Small intestine (tissue), 7 donors: ENCODE results near the gene TRAK1. TPM values are rescaled to one million over a fixed set of nuclear protein-coding genes. Genes with fewer than 3 reads are reported as not detected.

Source experiments
- DNase-seq, 2 donors: peaks; one replicate each; pipeline versions ENCODE4 v3.0.0 to v3.0.0-alpha.2; 2013
- FAIRE-seq: peaks from 2 replicates; lab custom pipeline; 2012; peaks lifted over from hg19 to GRCh38; lab: Jason Lieb, UNC
- H3K27ac ChIP-seq, 3 donors: one replicate each; pipeline ENCODE4 v1.5.1; 2013; ENCODE audit warnings: low read length in 2 of 3, mild to moderate bottlenecking in 2 of 3, control low read depth in 1 of 3, inconsistent platforms in 1 of 3, low read depth in 1 of 3, moderate library complexity in 1 of 3
- H3K27me3 ChIP-seq, 3 donors: one replicate each; pipeline ENCODE4 v1.6.1; 2013; ENCODE audit warnings: low read length in 3 of 3, inconsistent platforms in 1 of 3; ENCODE audit not compliant: control insufficient read depth in 3 of 3, insufficient read depth in 3 of 3
- H3K36me3 ChIP-seq, 3 donors: one replicate each; pipeline ENCODE4 v1.6.1; 2013; ENCODE audit warnings: low read length in 3 of 3, inconsistent platforms in 1 of 3, low read depth in 1 of 3, mild to moderate bottlenecking in 1 of 3, moderate library complexity in 1 of 3; ENCODE audit not compliant: control insufficient read depth in 3 of 3, insufficient read depth in 2 of 3
- H3K4me1 ChIP-seq, 3 donors: one replicate each; pipeline ENCODE4 v1.6.1; 2013; ENCODE audit warnings: low read length in 2 of 3, inconsistent platforms in 1 of 3, low read depth in 1 of 3, mild to moderate bottlenecking in 1 of 3, moderate library complexity in 1 of 3; ENCODE audit not compliant: control insufficient read depth in 3 of 3, insufficient read depth in 2 of 3
- H3K4me3 ChIP-seq, 3 donors: one replicate each; pipeline ENCODE4 v1.5.1; 2013; ENCODE audit warnings: low read length in 3 of 3, control low read depth in 1 of 3, inconsistent platforms in 1 of 3, low read depth in 1 of 3, mild to moderate bottlenecking in 1 of 3, moderate library complexity in 1 of 3
- H3K9me3 ChIP-seq, 2 donors: one replicate each; pipeline ENCODE4 v1.6.1; 2013; ENCODE audit warnings: low read depth in 1 of 2, low read length in 1 of 2; ENCODE audit not compliant: control insufficient read depth in 2 of 2, insufficient read depth in 1 of 2
- WGBS, 3 donors: extraction: QIAGEN DNeasy Blood & Tissue Kit; methylation state at CpG; one replicate each; pipeline ENCODE4 v1.1.7; 2013; 5-methylcytosine and 5-hydroxymethylcytosine counted together
- polyA plus RNA-seq, 4 donors: library from polyadenylated mRNA; stranded (reverse) in 3 of 4; unstranded in 1 of 4; fragments of 200-250 nt in 3 of 4; fragments of 120-200 nt in 1 of 4; gene quantifications; one replicate each; pipeline versions ENCODE4 v1.2.1 to v1.2.3, GENCODE V29; 2013
- donor health status: healthy with polysubstance abuse.
- donor health status: control.
- donor health status: control.
- donor health status: Bipolar disorder and iron deficiency.
- donor health status: healthy.

TRAK1 gene
- polyA plus RNA-seq, 4 donors, result 20.9 to 74.7 (median 39.8) TPM

DNA sequence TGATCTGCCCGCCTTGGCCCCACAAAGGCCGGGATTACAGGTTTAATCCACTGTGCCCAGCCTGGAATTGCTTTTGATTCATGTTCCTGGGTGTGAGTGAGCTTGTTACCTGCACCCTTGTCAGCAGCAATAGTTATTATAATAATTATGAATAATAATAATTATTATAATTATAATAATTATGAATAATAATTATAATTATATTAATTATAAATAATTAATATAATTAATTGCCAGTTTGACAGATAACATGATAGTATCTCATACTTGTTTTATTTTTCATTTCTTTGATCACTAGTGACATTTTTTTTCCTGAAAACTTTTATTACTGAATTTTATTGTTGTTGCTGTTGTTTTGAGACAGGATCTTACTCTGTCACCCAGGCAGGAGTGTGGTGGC lies 21.1 kb upstream of the TRAK1 start:
- FAIRE-seq (no peak), DNase-seq (no peak)
- no peak overlapping the region for H3K4me3 ChIP-seq
- H3K27me3 ChIP-seq, result no peaks in the 10 kb centered on the region
- H3K9me3 ChIP-seq, result no peaks in the 10 kb centered on the region
- H3K27ac ChIP-seq, result peak overlapping the region in 2 of 3 donors; percentile 7 to 93
- H3K36me3 ChIP-seq, result peaks cover 0 to 9% (median 0%) of the 10 kb centered on the region in 3 donors
- 90 to 95% (median 94%) methylated on average over 2 of the region's 2 CpGs for WGBS, 3 donors
- H3K4me1 ChIP-seq, result peaks cover 10 to 28% (median 27%) of the 10 kb centered on the region in 3 donors

DNA sequence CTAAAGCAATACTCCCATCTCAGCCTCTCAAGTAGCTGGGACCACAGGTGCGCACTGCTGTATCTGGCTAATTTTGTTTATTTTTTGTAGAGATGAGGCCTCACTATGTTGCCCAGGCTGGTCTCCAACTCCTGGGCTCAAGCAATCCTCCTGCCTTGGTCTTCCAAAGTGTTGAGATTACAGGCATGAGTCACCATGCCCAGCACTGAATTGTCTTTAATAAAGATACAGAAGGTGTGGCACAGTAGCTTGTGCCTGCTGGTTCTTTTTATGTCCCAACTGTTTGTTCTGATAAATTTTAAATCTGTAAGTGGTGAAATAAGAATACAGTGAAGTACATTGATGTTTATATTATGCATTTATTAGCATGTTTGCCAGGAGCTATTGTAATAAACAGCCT lies 20.6 kb upstream of the TRAK1 start:
- Histone ChIP-seq H3K4me3 (no peak overlapping the region), H3K9me3 (no peaks in the 10 kb centered on the region), H3K27me3 (no peaks in the 10 kb centered on the region), H3K36me3 (peaks cover 0 to 9% (median 0%) of the 10 kb centered on the region in 3 donors), H3K4me1 (peaks cover 10 to 28% (median 27%) of the 10 kb centered on the region in 3 donors), H3K27ac (peak overlapping the region in 2 of 3 donors; percentile 7 to 93)
- FAIRE-seq, result no peak
- WGBS, 3 donors, result 18 to 78% (median 30%) methylated on average over 1 of the region's 1 CpG
- peak; percentile 26 to 87 for DNase-seq

DNA sequence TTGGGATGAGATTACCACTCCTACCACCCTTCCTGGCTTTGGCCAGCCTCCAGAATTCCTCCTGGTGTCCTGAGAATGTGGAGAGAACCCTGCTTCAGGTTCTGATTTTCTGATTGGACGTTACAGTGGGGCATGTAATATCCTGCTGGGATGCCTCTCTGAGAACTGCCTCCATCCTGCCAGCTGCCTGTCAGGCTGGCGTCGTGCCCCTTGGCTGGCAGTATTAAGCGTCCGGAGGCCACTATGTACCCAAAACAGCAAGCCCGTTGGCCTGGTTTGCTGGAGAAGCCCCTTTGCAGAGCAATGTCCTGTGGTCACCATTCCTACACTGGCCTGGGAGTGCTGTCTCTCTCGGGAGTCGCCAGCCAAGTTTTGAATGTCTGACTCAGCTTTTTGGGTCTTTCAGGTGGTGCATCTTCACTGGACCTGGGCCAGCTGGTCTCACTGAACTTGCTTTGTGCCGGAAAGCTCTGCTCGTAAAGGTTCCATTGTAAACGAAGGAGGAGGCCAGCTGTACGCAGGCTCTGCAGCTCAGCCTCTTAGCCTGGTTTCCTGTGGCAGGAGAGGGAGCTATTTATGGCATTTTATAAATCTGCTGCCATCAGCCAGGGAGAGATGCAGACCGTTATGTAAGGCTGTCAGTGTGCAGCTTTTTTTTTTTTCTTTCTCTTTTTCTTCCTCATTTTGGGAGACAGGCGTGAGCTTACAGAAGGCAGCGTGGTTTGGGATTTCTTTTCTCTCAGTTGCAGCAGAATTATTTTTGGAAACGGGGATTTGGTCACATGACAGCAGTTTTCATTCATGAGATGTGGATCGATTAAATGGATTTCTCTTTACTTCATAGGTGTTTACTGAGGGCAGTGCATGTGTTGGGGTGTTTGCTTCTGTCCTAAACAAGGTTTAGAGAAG lies 19.0 kb upstream of the TRAK1 start:
- 19 to 29% (median 22%) methylated on average over 17 of the region's 17 CpGs for WGBS, 3 donors
- peak overlapping the region in 1 of 3 donors; percentile 8 for H3K4me3 ChIP-seq
- FAIRE-seq (no peak), DNase-seq (peak; percentile 32 to 43)
- peaks cover 10 to 24% (median 18%) of the 10 kb centered on the region in 3 donors for H3K4me1 ChIP-seq
- peaks cover 0 to 7% of the 10 kb centered on the region in 2 donors for H3K9me3 ChIP-seq
- H3K27ac ChIP-seq, result peak overlapping the region in 2 of 3 donors; percentile 70 to 73
- H3K27me3 ChIP-seq, result no peaks in the 10 kb centered on the region
- peaks cover 0 to 9% (median 0%) of the 10 kb centered on the region in 3 donors for H3K36me3 ChIP-seq

DNA sequence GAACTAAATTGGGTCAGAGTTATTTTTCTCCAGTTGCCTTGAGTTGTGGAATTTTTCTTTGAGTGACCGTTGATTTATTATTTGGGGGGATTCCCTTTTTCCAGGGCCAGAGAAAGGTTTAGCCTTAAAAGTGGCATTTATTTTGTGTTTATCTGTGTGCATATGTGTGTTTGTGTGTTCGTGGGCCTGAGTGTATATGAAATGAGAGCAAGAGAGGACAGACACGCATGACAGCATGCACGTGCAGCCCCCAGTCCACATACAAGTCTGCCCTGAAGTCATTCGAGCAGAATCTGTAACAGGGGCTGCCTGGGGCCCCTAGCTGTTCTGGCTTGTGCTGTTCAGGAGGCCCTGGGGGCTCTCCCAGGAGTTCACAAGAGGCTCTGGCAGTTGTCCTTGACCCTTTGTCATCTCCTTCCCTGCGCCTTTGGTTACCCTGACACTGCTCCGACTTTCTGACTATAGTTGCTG lies 18.3 kb upstream of the TRAK1 start:
- peak overlapping the region in 2 of 3 donors; percentile 49 to 58 for H3K27ac ChIP-seq
- peaks cover 0 to 9% (median 0%) of the 10 kb centered on the region in 3 donors for H3K36me3 ChIP-seq
- H3K9me3 ChIP-seq, result peaks cover 0 to 9% of the 10 kb centered on the region in 2 donors
- FAIRE-seq (no peak), DNase-seq (no peak)
- H3K27me3 ChIP-seq, result no peaks in the 10 kb centered on the region
- H3K4me3 ChIP-seq, result no peak overlapping the region
- peaks cover 10 to 22% (median 18%) of the 10 kb centered on the region in 3 donors for H3K4me1 ChIP-seq
- 54 to 81% (median 74%) methylated on average over 7 of the region's 7 CpGs for WGBS, 3 donors

DNA sequence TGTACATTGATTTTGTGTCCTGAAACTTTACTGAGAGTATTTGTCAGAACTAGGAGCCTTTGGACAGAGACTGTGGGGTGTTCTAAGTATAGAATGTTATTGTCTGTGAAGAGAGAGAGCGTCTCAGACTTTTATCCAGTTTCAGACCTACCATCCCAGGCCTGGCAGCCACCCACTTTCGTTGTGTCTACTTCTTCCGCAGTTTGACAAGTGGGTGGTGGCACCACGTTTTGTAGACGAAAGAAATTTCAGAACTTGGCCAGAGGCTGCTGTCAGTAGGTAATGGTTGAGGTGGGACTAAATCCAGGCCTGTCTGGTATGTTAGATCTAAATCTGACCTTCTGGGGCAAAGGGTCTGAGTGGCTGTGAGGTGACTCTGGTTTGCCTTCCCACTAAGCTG lies 13.4 kb upstream of the TRAK1 start:
- H3K27ac ChIP-seq, result no peak overlapping the region
- no peak for DNase-seq
- no peaks in the 10 kb centered on the region for H3K27me3 ChIP-seq
- H3K9me3 ChIP-seq, result peaks cover 0 to 21% of the 10 kb centered on the region in 2 donors
- H3K36me3 ChIP-seq, result peaks cover 0 to 2% (median 0%) of the 10 kb centered on the region in 3 donors
- 78 to 94% (median 93%) methylated on average over 5 of the region's 5 CpGs for whole genome bisulfite sequencing, 3 donors
- peaks cover 8 to 25% (median 22%) of the 10 kb centered on the region in 3 donors for H3K4me1 ChIP-seq
- H3K4me3 ChIP-seq, result no peak overlapping the region
- no peak for FAIRE-seq

DNA sequence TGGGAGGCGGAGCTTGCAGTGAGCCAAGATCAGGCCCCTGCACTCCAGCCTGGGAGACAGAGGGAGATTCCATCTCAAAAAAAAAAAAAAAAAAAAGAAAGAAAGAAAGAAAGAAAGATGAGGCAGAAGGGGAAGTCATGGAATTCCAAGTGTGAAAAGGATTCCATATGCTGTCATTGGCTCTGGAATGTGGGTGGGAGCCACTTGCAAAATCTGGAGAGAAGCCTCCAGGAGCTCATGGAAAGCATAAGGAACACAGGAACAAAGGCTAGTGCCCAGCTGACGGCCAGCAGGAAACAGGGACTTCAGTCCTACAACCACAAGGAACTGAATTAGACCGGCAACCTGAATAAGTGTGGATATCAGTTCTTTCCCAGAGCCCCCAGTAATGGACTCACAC lies 12.5 kb upstream of the TRAK1 start:
- 92 to 95% (median 94%) methylated on average over 3 of the region's 3 CpGs for WGBS, 3 donors
- peaks cover 0 to 21% of the 10 kb centered on the region in 2 donors for H3K9me3 ChIP-seq
- no peak overlapping the region for H3K4me3 ChIP-seq
- DNase-seq, result no peak
- no peak overlapping the region for H3K27ac ChIP-seq
- H3K27me3 ChIP-seq, result no peaks in the 10 kb centered on the region
- FAIRE-seq, result no peak
- H3K36me3 ChIP-seq, result no peaks in the 10 kb centered on the region
- peaks cover 8 to 19% (median 17%) of the 10 kb centered on the region in 3 donors for H3K4me1 ChIP-seq

DNA sequence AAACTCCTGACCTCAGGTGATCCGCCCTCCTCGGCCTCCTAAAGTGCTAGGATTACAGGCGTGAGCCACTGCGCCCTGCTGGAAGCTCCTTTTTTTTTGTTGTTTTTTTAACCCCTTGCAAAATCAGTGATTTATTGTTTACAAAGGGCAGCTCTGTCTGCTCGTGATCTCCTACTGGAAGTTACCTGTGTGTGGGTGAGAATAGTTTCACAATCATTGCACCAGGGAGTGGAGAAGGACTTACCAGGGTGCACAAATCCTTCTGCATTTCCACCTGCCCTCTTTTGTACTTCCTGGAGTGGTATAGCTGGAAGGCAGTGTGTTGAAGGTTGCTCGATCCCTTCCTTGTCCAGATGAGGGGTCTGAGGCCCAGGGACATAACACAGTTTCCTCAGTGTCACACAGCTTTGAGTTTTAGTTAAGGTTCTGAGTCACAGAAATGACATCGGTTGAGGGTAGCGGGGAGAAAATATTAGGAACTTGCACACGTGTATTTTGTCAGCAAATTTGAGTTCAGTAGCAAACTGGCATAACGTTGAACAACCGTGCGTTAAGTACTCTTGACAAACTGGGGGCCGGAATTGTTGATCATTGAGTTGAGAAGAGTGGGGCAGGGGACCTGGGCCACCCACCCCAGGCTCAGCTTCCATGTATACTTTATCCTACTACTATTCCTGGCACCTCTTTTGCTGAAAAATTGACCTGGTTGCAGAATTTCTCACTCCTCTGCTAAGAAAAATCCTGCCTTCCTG lies 11.3 kb upstream of the TRAK1 start:
- WGBS, 3 donors, result 35 to 60% (median 46%) methylated on average over 13 of the region's 13 CpGs
- no peak for FAIRE-seq

DNA sequence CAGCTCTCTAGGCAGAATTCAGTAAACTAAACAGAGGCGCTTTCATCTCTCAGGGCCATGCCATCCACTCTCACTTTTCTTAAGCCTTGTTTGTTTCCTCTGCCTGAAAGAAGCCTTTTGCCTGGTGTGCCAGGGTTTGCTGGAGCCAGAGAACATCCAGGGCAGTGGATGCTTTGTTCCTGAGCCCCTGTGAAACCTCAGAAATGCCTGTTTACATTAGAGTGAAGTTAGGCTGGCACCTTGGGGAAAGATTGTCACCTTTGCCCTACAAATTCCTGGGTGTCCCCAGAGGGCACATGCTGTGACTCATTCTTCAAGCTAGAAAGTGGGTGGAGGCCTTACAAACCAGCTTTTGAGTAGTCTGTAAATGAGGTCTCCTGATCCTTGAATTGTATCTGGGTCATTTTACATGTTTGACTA lies 10.7 kb upstream of the TRAK1 start:
- peaks cover 0 to 21% of the 10 kb centered on the region in 2 donors for H3K9me3 ChIP-seq
- peak overlapping the region; percentile 29 to 92 (median 91) for H3K27ac ChIP-seq
- FAIRE-seq (no peak), DNase-seq (peak; percentile 66 to 95)
- peaks cover 8 to 21% (median 17%) of the 10 kb centered on the region in 3 donors for H3K4me1 ChIP-seq
- H3K4me3 ChIP-seq, result no peak overlapping the region
- no peaks in the 10 kb centered on the region for H3K36me3 ChIP-seq
- no peaks in the 10 kb centered on the region for H3K27me3 ChIP-seq
- 33 to 43% (median 42%) methylated on average over 1 of the region's 1 CpG for WGBS, 3 donors

More for the DNA sequence above, 11.3 kb upstream of the TRAK1 start:
- Histone ChIP-seq H3K4me1 (peaks cover 8 to 21% (median 17%) of the 10 kb centered on the region in 3 donors), H3K9me3 (peaks cover 0 to 21% of the 10 kb centered on the region in 2 donors), H3K36me3 (no peaks in the 10 kb centered on the region), H3K27me3 (no peaks in the 10 kb centered on the region), H3K27ac (peak overlapping the region in 2 of 3 donors; percentile 91 to 92), H3K4me3 (no peak overlapping the region)
- peak; percentile 44 to 78 for DNase-seq
